OCI-LY7 (cell line): ENCODE data around the gene SRSF10.

Source experiments
- EZH2phosphoT487 ChIP-seq: fragments of 200-600 bp; sonication (generic); IDR thresholded peaks from 2 replicates; pipeline ENCODE4 v1.6.1; 2018; ENCODE audit warnings: low read depth, borderline replicate concordance, mild to moderate bottlenecking, mixed run types, antibody characterized with exemption, low read length, moderate library complexity, mixed read lengths
- TF ChIP-seq, protein P1 (sequence below): fragments of 200-600 bp; sonication (generic); conservative IDR thresholded peaks from 2 replicates; pipeline ENCODE4 v1.5.1; 2014; ENCODE audit warnings: mild to moderate bottlenecking, antibody characterized with exemption, low read length, moderate library complexity, mixed read lengths

GRCh38 chr1:24020470-24020869 is 40.3 kb upstream of the SRSF10 start:
- TF ChIP-seq, protein P1, sequence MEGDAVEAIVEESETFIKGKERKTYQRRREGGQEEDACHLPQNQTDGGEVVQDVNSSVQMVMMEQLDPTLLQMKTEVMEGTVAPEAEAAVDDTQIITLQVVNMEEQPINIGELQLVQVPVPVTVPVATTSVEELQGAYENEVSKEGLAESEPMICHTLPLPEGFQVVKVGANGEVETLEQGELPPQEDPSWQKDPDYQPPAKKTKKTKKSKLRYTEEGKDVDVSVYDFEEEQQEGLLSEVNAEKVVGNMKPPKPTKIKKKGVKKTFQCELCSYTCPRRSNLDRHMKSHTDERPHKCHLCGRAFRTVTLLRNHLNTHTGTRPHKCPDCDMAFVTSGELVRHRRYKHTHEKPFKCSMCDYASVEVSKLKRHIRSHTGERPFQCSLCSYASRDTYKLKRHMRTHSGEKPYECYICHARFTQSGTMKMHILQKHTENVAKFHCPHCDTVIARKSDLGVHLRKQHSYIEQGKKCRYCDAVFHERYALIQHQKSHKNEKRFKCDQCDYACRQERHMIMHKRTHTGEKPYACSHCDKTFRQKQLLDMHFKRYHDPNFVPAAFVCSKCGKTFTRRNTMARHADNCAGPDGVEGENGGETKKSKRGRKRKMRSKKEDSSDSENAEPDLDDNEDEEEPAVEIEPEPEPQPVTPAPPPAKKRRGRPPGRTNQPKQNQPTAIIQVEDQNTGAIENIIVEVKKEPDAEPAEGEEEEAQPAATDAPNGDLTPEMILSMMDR, result no peak
- TF ChIP-seq EZH2phosphoT487, result no peak
